Endothelial cell of umbilical vein (primary cell): ENCODE measurements around the gene YBX1. TPM values are rescaled to one million over a fixed set of nuclear protein-coding genes. Genes with fewer than 3 reads are reported as not detected.
"Not testable (repeated sequence)": the region's sequence is repeated elsewhere in the genome, so short reads cannot be mapped to it uniquely, and the experiment has no call there.

Source experiments
- BruUV-seq: library from RNA; stranded (reverse); fragments of 400-500 nt; replicated peaks from 2 replicates; lab custom pipeline; 2021; lab: Mats Ljungman, UMichigan
- CTCF ChIA-PET: fragments of 300-600, 350-600 bp; sonication (Branson Sonifier 250); formaldehyde crosslinking; loops from one replicate; lab custom pipeline; 2021; ENCODE audit warnings: antibody characterized with exemption, inconsistent platforms; lab: Charles Lee
- POLR2A ChIA-PET: fragments of 300-600, 350-600 bp; sonication (Branson Sonifier 250); formaldehyde crosslinking; loops from one replicate; lab custom pipeline; 2021; ENCODE audit warnings: antibody characterized with exemption, inconsistent platforms; lab: Charles Lee
- DNase-seq: peaks from one replicate; pipeline ENCODE4 v3.0.0-alpha.2; 2011; ENCODE audit warnings: low read depth, low spot score
- FAIRE-seq: peaks from 2 replicates; lab custom pipeline; 2011; peaks lifted over from hg19 to GRCh38; lab: Jason Lieb, UNC
- H2AFZ ChIP-seq: 2 replicates; pipeline ENCODE4 v1.6.0; 2012; ENCODE audit warnings: low read depth, low read length, control low read depth, inconsistent platforms
- H3K27ac ChIP-seq: 2 replicates; pipeline ENCODE4 v1.5.1; 2011; ENCODE audit warnings: low read depth, mild to moderate bottlenecking, control low read depth, low read length, moderate library complexity; ENCODE audit not compliant: insufficient read depth
- H3K27me3 ChIP-seq, 2 experiments: 2 replicates each; pipeline versions ENCODE4 v1.6.0 to v1.6.1; 2011; ENCODE audit warnings: low read length in 2 of 2, mixed read lengths in 1 of 2; ENCODE audit not compliant: control insufficient read depth in 2 of 2, insufficient read depth in 2 of 2
- H3K36me3 ChIP-seq, 2 experiments: 2 replicates in 1 of 2; 3 replicates in 1 of 2; pipeline ENCODE4 v1.5.1; 2011; ENCODE audit warnings: low read length in 2 of 2, mild to moderate bottlenecking in 1 of 2, moderate library complexity in 1 of 2; ENCODE audit not compliant: control insufficient read depth in 2 of 2, insufficient read depth in 2 of 2; ENCODE audit errors: extremely low read depth in 1 of 2
- H3K4me1 ChIP-seq: 3 replicates; pipeline ENCODE4 v1.5.1; 2011; ENCODE audit warnings: mild to moderate bottlenecking, low read length; ENCODE audit not compliant: control insufficient read depth, insufficient read depth; ENCODE audit errors: extremely low read depth
- H3K4me2 ChIP-seq: 2 replicates; pipeline ENCODE4 v1.6.1; 2011; ENCODE audit warnings: low read length, control low read depth, mixed read lengths; ENCODE audit not compliant: insufficient read depth
- H3K4me3 ChIP-seq, 3 experiments: fragments of 200-600 bp in 1 of 3; sonication (generic), shearing (Covaris generic) in 1 of 3; replicated peaks in 1 of 3; 2 replicates each; pipeline ENCODE4 v1.5.1; 2011 to 2016; ENCODE audit warnings: control low read depth in 3 of 3, low read length in 3 of 3, mild to moderate bottlenecking in 2 of 3, inconsistent platforms in 1 of 3, low read depth in 1 of 3, moderate library complexity in 1 of 3; ENCODE audit not compliant: insufficient read depth in 1 of 3
- H3K79me2 ChIP-seq: 2 replicates; pipeline ENCODE4 v1.6.0; 2012; ENCODE audit warnings: low read length, inconsistent platforms; ENCODE audit not compliant: control insufficient read depth, insufficient read depth
- H3K9ac ChIP-seq: replicated peaks from 2 replicates; pipeline ENCODE3; 2011; ENCODE audit warnings: low read length, control low read depth; ENCODE audit not compliant: insufficient read depth; ENCODE audit errors: extremely low read depth
- H3K9me1 ChIP-seq: replicated peaks from 3 replicates; pipeline ENCODE4 v1.6.0; 2011; ENCODE audit warnings: mild to moderate bottlenecking, low read length; ENCODE audit not compliant: control insufficient read depth, insufficient read depth; ENCODE audit errors: extremely low read depth
- H3K9me3 ChIP-seq: replicated peaks from 2 replicates; pipeline ENCODE4 v1.5.1; 2012; ENCODE audit warnings: low read length, inconsistent platforms; ENCODE audit not compliant: control insufficient read depth, insufficient read depth
- H4K20me1 ChIP-seq: replicated peaks from 2 replicates; pipeline ENCODE3; 2011; ENCODE audit warnings: mild to moderate bottlenecking, low read length; ENCODE audit not compliant: control insufficient read depth, insufficient read depth; ENCODE audit errors: extremely low read depth
- EZH2 ChIP-seq: IDR thresholded peaks from 2 replicates; pipeline ENCODE4 v1.6.1; 2012; ENCODE audit warnings: borderline replicate concordance, low read depth, mild to moderate bottlenecking, moderate library complexity, low read length, inconsistent platforms; ENCODE audit not compliant: severe bottlenecking
- GATA2 ChIP-seq: IDR thresholded peaks from 2 replicates; pipeline ENCODE4 v1.7.0; 2011; ENCODE audit warnings: low read depth, mild to moderate bottlenecking, moderate library complexity, mixed read lengths, low read length; ENCODE audit not compliant: insufficient read length, insufficient read depth
- MAX ChIP-seq: IDR thresholded peaks from 2 replicates; pipeline ENCODE4 v1.6.1; 2011; ENCODE audit not compliant: insufficient read depth, insufficient read length
- POLR2AphosphoS5 ChIP-seq: IDR thresholded peaks from 2 replicates; pipeline ENCODE4 v1.6.1; 2012; ENCODE audit warnings: low read depth, mild to moderate bottlenecking, control low read depth, low read length, moderate library complexity; ENCODE audit not compliant: insufficient read depth
- dilution Hi-C: fragments of 300-500 bp; cut with MboI; formaldehyde crosslinking; loops from one replicate; pipeline ENCODE4 v1.15.0; 2019; ENCODE audit warnings: low sequenced_read_pairs; ENCODE audit not compliant: extremely low pct_ligation_motif_present
- intact Hi-C: fragments of 100-400 bp; cut with micrococcal nuclease; formaldehyde crosslinking; loops from one replicate; pipeline ENCODE4 v1.10.0; 2022
- polyA plus RNA-seq, 4 experiments: library from polyadenylated mRNA; depleted of rRNA in 3 of 4; stranded (reverse) in 3 of 4; unstranded in 1 of 4; fragments of >200 nt; gene quantifications; 2 replicates each; pipeline versions ENCODE4 v1.2.1 to v1.2.3, GENCODE V29; 2011 to 2012; ENCODE audit warnings: missing spikeins in 1 of 4
- total RNA-seq: library from RNA; stranded (reverse); gene quantifications from 2 replicates; pipeline ENCODE4 v1.2.3, GENCODE V29; 2021

The YBX1 gene
- total and polyA plus RNA-seq, 2 donors (not counting 3 experiments of a cell fraction or from before 2014, with no cell fraction given), result 430 to 783 TPM

DNA sequence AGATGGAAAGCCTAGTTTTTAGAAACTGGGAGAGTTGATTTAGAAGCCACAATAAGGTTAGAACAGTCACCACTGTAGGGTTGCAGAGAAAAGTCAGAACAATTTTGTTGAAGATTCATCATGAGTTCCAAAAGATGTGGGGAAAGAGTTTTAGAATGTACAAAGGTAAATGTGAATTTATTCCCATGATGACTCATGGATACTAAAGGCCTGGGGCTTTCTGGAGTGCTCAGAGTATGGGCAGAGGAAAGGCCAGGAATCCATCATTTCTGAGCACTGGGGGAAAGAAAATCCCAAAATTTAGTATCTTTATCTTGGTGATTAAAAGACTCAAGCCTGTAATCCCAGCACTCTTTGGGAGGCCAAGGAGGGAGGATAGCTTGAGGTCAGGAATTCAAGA is 17.8 kb downstream of the YBX1 start:
- no TSS peak for BruUV-seq
- CTCF ChIA-PET, result no interaction called here
- peaks cover 70% of the 10 kb centered on the region for H3K79me2 ChIP-seq

DNA sequence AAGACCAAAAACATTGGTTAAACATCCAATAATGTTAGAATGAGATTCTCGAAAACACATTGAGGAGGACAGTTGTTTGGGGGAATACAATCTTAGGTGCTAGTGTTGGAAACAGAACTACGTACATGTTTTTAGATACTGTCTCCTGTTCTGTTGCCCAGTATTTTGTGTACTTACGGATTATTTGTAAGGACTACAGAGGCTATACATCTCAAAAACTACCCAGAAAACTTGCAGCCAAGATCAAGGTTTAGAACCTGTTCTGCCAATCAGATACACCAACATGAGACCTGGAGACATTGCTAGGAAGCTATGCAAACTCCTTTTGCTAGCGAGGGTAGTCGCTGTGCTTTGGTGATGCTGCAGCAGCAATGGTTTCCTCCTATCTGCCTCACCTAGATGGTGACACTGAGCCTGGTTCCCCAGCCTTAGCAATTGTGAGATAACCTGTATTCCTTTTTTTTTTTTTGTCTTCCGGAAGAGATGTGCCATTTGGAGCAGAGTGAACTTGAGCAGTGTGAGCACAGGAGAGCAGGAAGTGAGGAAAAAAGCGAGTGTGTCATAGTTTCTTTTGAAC is 21.8 kb downstream of the YBX1 start:
- ChIA-PET CTCF (no interaction called here), POLR2A (no interaction called here)
- no peaks in the 10 kb centered on the region for H3K9me3 ChIP-seq
- no peak overlapping the region for H3K27ac ChIP-seq
- intact Hi-C loops, result no loop called here
- no peak overlapping the region for H2AFZ ChIP-seq
- peaks cover 3% of the 10 kb centered on the region for H4K20me1 ChIP-seq
- H3K9ac ChIP-seq, result no peak overlapping the region
- peaks cover 29% of the 10 kb centered on the region in 2 experiments for H3K36me3 ChIP-seq
- no peak overlapping the region for H3K4me3 ChIP-seq
- FAIRE-seq (no peak), DNase-seq (no peak)
- peak; percentile 12 for TF ChIP-seq POLR2AphosphoS5
- no peak for TF ChIP-seq MAX
- H3K9me1 ChIP-seq, result no peaks in the 10 kb centered on the region
- H3K4me1 ChIP-seq, result no peaks in the 10 kb centered on the region
- dilution Hi-C loops, result no loop called here
- no peaks in the 10 kb centered on the region for H3K27me3 ChIP-seq
- peaks cover 45% of the 10 kb centered on the region for H3K79me2 ChIP-seq
- H3K4me2 ChIP-seq, result no peak overlapping the region
- no TSS peak for BruUV-seq

More for the DNA sequence above, 17.8 kb downstream of the YBX1 start:
- Histone ChIP-seq H3K27ac (no peak overlapping the region), H3K4me1 (no peaks in the 10 kb centered on the region), H3K4me3 (no peak overlapping the region), H3K36me3 (peaks cover 40 to 60% of the 10 kb centered on the region in 2 experiments), H4K20me1 (peaks cover 6% of the 10 kb centered on the region), H3K9me1 (no peaks in the 10 kb centered on the region), H2AFZ (no peak overlapping the region), H3K9ac (no peak overlapping the region), H3K27me3 (no peaks in the 10 kb centered on the region), H3K9me3 (no peaks in the 10 kb centered on the region), H3K4me2 (no peak overlapping the region)
- dilution Hi-C loops, result no loop called here
- intact Hi-C loops, result no loop called here
- DNase-seq (no peak), FAIRE-seq (no peak)
- TF ChIP-seq EZH2 (no peak), GATA2 (no peak)
- POLR2A ChIA-PET, result no interaction called here

GRCh38 chr1:42712808-42713207 is 30.6 kb downstream of the YBX1 start:
- CTCF ChIA-PET, result not testable (repeated sequence)

More at GRCh38 chr1:42712808-42713207, 30.6 kb downstream of the YBX1 start:
- H2AFZ ChIP-seq, H3K9me1 ChIP-seq, H3K27me3 ChIP-seq, H3K9me3 ChIP-seq, H3K4me3 ChIP-seq, BruUV-seq, intact Hi-C loops, H3K4me2 ChIP-seq, DNase-seq, H3K4me1 ChIP-seq, dilution Hi-C loops, H3K27ac ChIP-seq, H3K9ac ChIP-seq, FAIRE-seq, H3K36me3 ChIP-seq, H4K20me1 ChIP-seq: not testable (repeated sequence)
- POLR2A ChIA-PET, result interaction anchor here (0.7 kb wide), 1 partner anchor 30 kb away, joined by 4 read pairs; no protein-coding TSS in a partner anchor
- peaks cover 14% of the 10 kb centered on the region for H3K79me2 ChIP-seq
